HG03097 (cell line): ENCODE results near the gene STH.

Experiments used
- ATAC-seq: cut with Tn5 transposase; IDR thresholded peaks from one replicate; pipeline ENCODE4 v1.9.1; 2021; ENCODE audit not compliant: unreplicated experiment, low FRiP score

Gene STH

GRCh38 chr17:46039592-46040186 is 40.6 kb downstream of the STH start:
- ATAC-seq = no peak

- ATAC-seq = no peak
These were observed 43.2 kb downstream of the STH start for GRCh38 chr17:46042246-46042645.

GRCh38 chr17:46042925-46043324 is 43.9 kb downstream of the STH start:
- no peak for ATAC-seq

- no peak for ATAC-seq
These were observed 44.6 kb downstream of the STH start for GRCh38 chr17:46043606-46044005.

GRCh38 chr17:46044286-46044928 is 45.4 kb downstream of the STH start:
- ATAC-seq = no peak

GRCh38 chr17:46044989-46045388 is 45.9 kb downstream of the STH start:
- no peak for ATAC-seq

GRCh38 chr17:46045639-46046038 is 46.6 kb downstream of the STH start:
- no peak for ATAC-seq

- ATAC-seq = no peak
These were observed 47.9 kb downstream of the STH start for GRCh38 chr17:46046957-46047356.

- no peak for ATAC-seq
These were observed 48.3 kb downstream of the STH start for GRCh38 chr17:46047398-46047797.

GRCh38 chr17:46047856-46048255 is 48.8 kb downstream of the STH start:
- ATAC-seq = no peak
